ENCODE measurements around the gene RNU5B-1. TPM values are rescaled to one million over a fixed set of nuclear protein-coding genes. Genes with fewer than 3 reads are reported as not detected.

Gene RNU5B-1
- total RNA-seq, 2 donors from 2014 or later = not detected

- DNase-seq (ENCODE audit: low spot score in 2 of 2) (no peak), ATAC-seq (no peak)
- Mint-ChIP-seq H3K27ac (no peak overlapping the region), H3K36me3 (no peaks in the 10 kb centered on the region), H3K9me3 (no peaks in the 10 kb centered on the region)
Measured at GRCh38 chr15:65332391-65333147, 28.1 kb downstream of the RNU5B-1 start.

DNA sequence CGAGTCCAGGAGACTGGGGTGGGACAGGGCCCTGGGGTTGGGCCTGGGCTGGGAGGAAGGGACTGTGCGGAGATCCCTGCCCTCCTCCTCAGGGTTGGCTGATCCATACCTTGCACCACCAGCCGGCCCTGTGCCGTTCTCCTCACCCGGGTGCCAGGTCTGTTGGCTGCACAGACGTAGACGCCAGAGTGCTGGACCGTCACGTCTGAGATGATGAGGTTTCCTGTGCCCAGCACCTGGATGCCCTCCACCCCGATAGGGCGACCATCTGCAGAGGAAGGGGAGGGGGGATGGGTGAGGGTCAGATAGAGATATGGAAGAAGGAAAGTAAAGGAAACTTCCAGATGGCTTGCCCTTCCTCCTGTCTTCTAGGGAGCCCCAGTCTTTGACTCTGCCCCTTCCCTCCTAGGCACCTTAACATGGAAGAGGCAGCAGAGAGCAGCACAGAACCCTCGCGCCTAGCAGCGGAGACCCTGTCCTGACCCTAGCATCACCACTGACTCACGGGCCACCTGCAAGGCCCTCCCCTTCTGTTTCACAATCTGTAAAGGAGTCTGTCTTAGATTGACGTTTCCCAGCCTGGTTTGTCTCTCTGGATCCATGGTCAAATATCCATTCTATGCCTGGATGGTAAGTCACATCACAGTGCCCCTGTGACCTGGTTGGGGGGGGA lies 28.8 kb downstream of the RNU5B-1 start:
- H3K27ac Mint-ChIP-seq = no peak overlapping the region
- ATAC-seq = no peak
- no peaks in the 10 kb centered on the region for H3K36me3 Mint-ChIP-seq
- no peak for DNase-seq (ENCODE audit: low spot score in 2 of 2)
- no peaks in the 10 kb centered on the region for H3K9me3 Mint-ChIP-seq

DNA sequence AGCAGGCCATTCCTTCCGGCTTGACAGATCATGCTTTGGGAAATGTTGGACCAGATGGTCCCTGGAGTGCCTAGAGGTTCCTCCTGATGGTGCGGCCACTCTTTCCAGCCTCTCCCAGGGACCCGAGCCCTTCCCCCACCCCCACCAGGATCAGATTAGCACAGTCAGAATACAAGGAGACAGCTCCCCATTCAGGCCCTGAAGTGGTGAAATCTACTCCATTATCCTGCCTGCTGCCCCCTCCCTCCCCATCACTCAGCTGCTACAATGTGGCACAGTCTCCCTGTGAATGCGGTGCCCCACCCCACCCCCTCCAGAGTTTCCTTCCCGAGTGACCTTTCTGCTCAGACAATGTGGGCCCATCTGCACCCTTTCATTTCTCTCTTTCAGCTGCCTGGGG lies 29.4 kb downstream of the RNU5B-1 start:
- DNase-seq (ENCODE audit: low spot score in 2 of 2) (no peak), ATAC-seq (no peak)
- Mint-ChIP-seq H3K9me3 (no peaks in the 10 kb centered on the region), H3K27ac (no peak overlapping the region), H3K36me3 (no peaks in the 10 kb centered on the region)

DNA sequence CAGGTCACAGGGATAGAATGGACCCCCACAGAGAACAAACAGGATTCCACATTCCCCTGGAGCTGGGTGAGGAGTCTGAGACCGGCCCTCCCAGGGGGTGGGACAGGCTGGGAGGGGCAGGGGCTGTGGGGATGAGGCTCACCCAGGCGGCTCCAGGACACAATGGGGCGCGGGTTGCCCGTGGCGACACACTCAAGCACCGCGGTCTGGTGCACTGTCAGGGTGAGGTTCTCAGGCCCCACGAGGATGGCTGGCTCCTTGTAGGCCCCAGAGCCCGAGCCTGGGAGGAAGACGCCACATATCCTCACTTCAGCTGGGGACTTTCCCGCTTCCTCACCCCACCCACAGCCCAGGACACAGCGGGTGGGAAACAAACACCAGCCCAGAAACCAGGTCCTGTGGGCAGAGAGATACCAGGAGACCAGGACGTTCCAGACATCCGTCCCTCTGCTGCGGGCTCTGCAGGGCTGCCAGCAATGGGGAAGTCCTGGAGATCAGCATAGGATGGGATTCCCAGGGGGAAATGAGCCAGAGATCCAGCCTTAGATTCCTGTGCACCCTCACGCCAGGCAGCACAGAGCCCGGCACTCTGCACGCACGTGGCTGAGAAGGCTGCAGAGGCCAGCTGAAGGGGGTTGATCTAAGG lies 30.2 kb downstream of the RNU5B-1 start:
- ATAC-seq (no peak), DNase-seq (ENCODE audit: low spot score in 2 of 2) (no peak)
- no peak overlapping the region for H3K27ac Mint-ChIP-seq
- H3K9me3 Mint-ChIP-seq = no peaks in the 10 kb centered on the region
- no peaks in the 10 kb centered on the region for H3K36me3 Mint-ChIP-seq

DNA sequence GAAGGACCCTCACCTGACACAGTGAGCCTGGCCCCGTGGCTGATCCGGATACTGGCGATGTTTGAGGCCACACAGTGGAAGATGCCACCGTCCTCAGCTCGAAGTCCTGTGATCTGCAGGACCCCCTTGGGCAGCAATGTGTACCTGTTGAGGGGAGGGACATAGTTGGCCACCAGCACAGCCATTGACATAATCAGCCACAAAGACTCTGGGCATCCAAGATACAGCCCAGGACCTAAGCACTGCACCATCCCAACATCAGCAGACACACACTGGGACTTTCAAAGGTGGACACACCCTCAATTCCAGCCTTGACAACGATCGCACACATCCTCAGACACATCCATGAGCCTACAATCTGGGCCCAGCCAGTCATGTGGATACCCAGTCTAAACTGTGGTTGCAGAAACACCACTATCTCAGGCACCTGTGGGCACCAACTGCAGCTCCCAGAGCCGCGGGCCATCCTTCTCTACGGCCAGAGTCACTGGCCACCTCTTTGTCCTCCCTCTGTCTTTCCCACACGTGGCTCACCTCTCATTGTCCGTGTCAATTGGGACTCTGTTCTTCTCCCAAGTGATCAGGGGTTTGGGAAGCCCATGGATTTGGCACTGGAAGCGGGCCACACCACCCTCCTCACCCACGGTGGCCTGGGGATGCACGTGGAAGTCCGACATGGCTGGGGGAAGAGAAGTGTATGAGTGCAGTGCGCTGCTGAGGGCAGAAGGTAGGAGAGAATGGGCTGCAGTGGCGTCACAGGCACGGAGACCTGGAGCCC lies 31.0 kb downstream of the RNU5B-1 start:
- ATAC-seq = no peak
- H3K27ac Mint-ChIP-seq = no peak overlapping the region
- no peaks in the 10 kb centered on the region for H3K9me3 Mint-ChIP-seq
- no peak for DNase-seq (ENCODE audit: low spot score in 2 of 2)
- no peaks in the 10 kb centered on the region for H3K36me3 Mint-ChIP-seq

DNA sequence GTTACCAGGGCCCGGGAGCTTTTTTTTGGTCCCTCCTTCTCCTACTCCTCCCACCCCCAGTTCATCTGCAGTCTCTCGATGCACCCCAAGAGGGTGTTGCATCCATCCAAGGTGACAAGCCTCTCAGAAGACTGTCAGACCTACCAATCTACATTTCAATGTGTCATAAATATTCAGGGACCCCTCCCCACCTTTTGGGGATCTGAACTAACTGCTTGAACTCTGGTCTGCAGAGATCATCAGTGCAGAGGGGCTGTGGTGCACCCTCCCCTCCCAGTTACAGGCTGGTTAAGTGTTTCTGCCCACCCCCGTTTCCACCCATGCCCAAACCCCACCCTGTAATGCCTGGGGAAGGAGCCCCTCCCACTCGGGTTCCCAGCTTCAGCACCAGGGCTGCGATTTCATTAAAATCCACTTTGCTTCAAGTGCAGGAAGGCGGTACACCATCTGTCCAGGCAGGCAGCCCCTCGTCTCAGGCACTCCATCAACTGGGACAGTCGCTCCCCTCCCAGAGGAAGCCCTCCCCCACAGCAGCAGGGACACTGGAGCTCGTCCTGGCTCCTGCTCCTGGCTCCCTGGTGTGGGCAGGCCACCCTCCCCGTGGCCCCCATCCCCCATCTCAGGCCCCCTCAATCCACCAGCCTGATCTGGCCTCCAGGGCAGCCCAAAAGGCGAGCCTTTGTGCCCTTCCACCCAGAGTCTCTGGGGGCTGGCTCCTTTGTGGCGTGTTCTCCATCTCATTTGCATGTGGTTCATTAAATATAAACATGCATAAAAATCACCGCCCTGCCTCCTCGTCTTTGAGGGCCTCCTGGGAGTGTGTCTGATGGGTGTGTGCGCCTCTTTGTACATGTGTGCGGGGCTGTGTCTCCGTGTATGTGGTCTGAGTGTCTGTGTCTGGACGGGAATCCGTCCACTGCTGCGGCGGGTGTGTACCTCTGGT lies 32.3 kb downstream of the RNU5B-1 start:
- Mint-ChIP-seq H3K36me3 (no peaks in the 10 kb centered on the region), H3K27ac (no peak overlapping the region), H3K9me3 (no peaks in the 10 kb centered on the region)
- ATAC-seq (no peak), DNase-seq (ENCODE audit: low spot score in 2 of 2) (no peak)

GRCh38 chr15:65337436-65338070 lies 33.1 kb downstream of the RNU5B-1 start:
- no peak overlapping the region for H3K27ac Mint-ChIP-seq
- DNase-seq (ENCODE audit: low spot score in 2 of 2) = no peak
- H3K9me3 Mint-ChIP-seq = no peaks in the 10 kb centered on the region
- no peaks in the 10 kb centered on the region for H3K36me3 Mint-ChIP-seq
- ATAC-seq = no peak

DNA sequence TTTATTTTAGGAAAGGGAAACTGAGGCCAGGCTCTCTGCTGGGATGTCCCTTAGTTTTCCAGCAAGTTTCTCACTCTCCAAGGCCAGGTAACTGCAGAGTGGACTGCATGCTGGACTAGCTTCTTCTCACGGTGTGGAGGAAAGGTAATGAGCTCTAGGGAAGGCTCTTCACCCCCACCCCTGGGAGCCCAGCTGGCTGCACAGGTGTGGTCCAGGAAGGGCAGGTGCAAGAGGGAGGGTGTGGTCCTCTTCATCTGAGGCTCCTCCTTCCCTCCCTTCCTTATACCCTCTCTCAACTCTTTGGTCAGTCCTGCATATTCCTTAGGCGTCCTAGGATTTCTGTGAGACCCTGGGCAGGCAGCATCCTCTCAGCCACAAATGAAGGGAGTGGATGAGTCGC lies 33.9 kb downstream of the RNU5B-1 start:
- ATAC-seq (no peak), DNase-seq (ENCODE audit: low spot score in 2 of 2) (no peak)
- Mint-ChIP-seq H3K9me3 (no peaks in the 10 kb centered on the region), H3K27ac (peak overlapping the region in 1 of 2 donors; percentile 14), H3K36me3 (no peaks in the 10 kb centered on the region)

DNA sequence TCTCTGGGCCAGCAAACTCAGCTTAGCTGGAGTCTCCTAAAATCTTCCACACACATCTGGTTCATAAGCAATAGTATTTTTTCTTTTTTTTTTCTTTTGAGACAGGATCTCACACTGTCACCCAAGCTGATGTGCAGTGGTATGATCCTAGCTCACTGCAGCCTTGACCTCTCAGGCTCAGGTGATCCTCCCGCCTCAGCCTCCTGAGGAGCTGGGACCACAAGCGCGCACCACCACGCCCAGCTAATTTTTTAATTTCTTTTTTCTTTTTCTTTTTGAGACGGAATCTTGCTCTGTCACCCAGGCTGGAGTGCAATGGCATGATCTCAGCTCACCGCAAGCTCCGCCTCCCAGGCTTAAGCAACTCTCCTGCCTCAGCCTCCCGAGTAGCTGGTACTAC lies 34.3 kb downstream of the RNU5B-1 start:
- no peaks in the 10 kb centered on the region for H3K36me3 Mint-ChIP-seq
- ATAC-seq (no peak), DNase-seq (ENCODE audit: low spot score in 2 of 2) (no peak)
- H3K27ac Mint-ChIP-seq = peak overlapping the region in 1 of 2 donors; percentile 14
- no peaks in the 10 kb centered on the region for H3K9me3 Mint-ChIP-seq

DNA sequence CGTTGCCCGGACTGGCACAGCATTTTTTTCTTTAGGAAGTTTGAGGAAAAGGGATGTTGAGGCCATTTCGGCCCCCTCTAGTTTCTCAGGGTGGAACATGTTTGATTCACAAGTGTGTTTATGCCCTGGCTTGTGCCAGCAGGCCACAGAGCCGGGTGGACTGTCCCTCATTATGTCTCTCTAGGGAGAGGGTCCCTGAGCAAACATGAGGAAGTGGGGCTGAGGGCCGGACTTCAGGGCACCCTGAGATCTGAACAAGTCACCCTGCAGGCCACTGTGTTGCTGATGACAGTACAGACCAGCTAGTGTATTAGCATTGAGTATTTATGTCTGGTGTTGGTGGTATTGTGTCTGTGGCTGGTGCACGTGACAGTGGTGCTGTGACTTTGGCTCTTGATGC lies 34.9 kb downstream of the RNU5B-1 start:
- Mint-ChIP-seq H3K27ac (peak overlapping the region in 1 of 2 donors; percentile 8), H3K36me3 (no peaks in the 10 kb centered on the region), H3K9me3 (no peaks in the 10 kb centered on the region)
- DNase-seq (ENCODE audit: low spot score in 2 of 2) = no peak
- no peak for ATAC-seq

DNA sequence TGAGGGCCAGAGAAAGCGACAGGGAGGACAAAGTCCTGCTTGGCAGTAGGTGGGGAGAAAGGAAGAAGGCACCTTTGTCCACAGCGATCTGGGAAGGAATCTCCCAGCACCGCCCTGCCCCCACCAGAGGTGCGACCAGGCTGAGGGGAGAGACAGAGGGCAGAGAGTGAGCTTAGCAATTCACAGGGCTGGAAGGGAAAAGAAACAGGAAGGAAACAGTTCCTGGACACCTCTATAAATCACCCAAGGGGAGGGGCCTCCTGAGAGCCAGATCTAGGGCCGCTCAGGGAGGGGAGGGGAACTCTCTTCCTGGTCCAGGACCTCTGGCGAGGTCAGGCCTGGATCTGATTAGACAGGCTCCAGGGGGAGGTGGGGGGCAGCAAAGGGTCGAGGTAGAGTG lies 35.4 kb downstream of the RNU5B-1 start:
- DNase-seq (ENCODE audit: low spot score in 2 of 2) (no peak), ATAC-seq (no peak)
- Mint-ChIP-seq H3K36me3 (no peaks in the 10 kb centered on the region), H3K9me3 (no peaks in the 10 kb centered on the region), H3K27ac (peak overlapping the region in 1 of 2 donors; percentile 8)

GRCh38 chr15:65342493-65342892 lies 38.0 kb downstream of the RNU5B-1 start:
- ATAC-seq = no peak
- Mint-ChIP-seq H3K27ac (no peak overlapping the region), H3K36me3 (no peaks in the 10 kb centered on the region), H3K9me3 (no peaks in the 10 kb centered on the region)
- no peak for DNase-seq (ENCODE audit: low spot score in 2 of 2)

DNA sequence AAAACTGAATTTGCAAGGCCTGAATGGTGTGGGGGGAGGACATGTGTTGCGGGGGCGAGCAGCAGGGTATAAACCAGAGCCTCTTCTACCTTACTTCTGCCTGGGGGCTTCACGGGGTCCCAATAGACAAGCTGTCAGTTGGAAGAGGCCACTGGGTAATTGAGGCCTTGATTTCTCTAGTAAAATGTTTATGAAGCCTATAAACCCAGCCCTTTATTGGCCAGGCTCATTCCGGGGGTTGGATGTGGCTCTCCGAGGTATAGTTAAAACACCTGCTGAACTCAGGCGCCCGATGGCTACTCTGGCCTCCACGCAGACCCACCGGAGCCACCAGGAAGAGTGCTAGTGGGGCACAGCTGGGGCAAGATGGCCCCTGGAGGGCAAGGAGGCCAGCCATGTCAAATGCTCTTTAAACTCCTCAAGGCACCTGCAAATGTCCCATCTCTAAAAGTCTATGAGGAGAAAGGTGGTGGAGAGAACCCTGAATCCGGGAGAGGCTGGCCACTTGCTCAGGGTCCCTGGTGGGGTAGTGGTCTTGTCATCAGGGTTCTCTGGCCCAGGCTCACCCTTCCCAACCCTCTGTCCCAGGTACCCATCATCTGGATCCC lies 39.0 kb downstream of the RNU5B-1 start:
- Mint-ChIP-seq H3K27ac (no peak overlapping the region), H3K36me3 (no peaks in the 10 kb centered on the region), H3K9me3 (no peaks in the 10 kb centered on the region)
- no peak for ATAC-seq
- no peak for DNase-seq (ENCODE audit: low spot score in 2 of 2)

- ATAC-seq (no peak), DNase-seq (ENCODE audit: low spot score in 2 of 2) (no peak)
- H3K36me3 Mint-ChIP-seq = no peaks in the 10 kb centered on the region
- no peak overlapping the region for H3K27ac Mint-ChIP-seq
- no peaks in the 10 kb centered on the region for H3K9me3 Mint-ChIP-seq
Measured at GRCh38 chr15:65344214-65344913, 39.9 kb downstream of the RNU5B-1 start.

DNA sequence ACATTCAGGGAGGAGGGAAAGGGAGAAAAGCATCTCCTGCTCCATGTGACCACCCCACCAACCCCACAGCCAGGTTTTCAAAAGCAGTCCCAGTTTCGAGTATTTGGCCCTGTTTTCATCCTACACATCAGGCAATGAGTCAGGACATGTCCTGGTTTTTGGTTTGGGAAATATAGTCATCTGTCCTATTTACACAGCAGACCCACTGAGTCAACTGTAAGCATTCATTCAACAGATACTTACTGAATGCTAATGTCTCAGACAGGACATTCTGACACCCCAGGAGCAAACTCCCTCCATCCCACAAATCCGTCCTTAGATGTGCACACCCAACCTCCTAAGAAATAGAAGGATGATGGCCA lies 40.4 kb downstream of the RNU5B-1 start:
- H3K27ac Mint-ChIP-seq = no peak overlapping the region
- no peaks in the 10 kb centered on the region for H3K36me3 Mint-ChIP-seq
- DNase-seq (ENCODE audit: low spot score in 2 of 2) (no peak), ATAC-seq (no peak)
- no peaks in the 10 kb centered on the region for H3K9me3 Mint-ChIP-seq
